Measurements from ENCODE around the gene EFCAB13.

- TF ChIP-seq CTCF (IDR thresholded peaks at IDR 0.05) (no peak), POLR2A (IDR thresholded peaks at IDR 0.05; ENCODE audit: low read depth) (no peak), EP300 (IDR thresholded peaks at IDR 0.05) (no peak), POLR2AphosphoS5 (IDR thresholded peaks at IDR 0.05) (no peak)
Measured at GRCh38 chr17:47285003-47285402, 38.8 kb upstream of the EFCAB13 start.
